Activated CD4-positive, alpha-beta T cell treated with anti-CD3 and anti-CD28 coated beads for 1 hour (primary cell): ENCODE results near the gene PPA2.
"Not testable (repeated sequence)": the region's sequence is repeated elsewhere in the genome, so short reads cannot be mapped to it uniquely, and the experiment has no call there.

Experiments used
- DNase-seq: peaks from one replicate; pipeline ENCODE4 v3.0.0-alpha.2; 2020

PPA2 gene

GRCh38 chr4:105458541-105458940 lies 15.3 kb downstream of the PPA2 start:
- not testable (repeated sequence) for DNase-seq

GRCh38 chr4:105458001-105458400 lies 15.9 kb downstream of the PPA2 start:
- DNase-seq: no peak

GRCh38 chr4:105455998-105456397 lies 17.9 kb downstream of the PPA2 start:
- DNase-seq: no peak

- no peak for DNase-seq
Measured at GRCh38 chr4:105455182-105455581, 18.7 kb downstream of the PPA2 start.

GRCh38 chr4:105453550-105454205 lies 20.2 kb downstream of the PPA2 start:
- DNase-seq: no peak

- no peak for DNase-seq
Measured at GRCh38 chr4:105451346-105451745, 22.5 kb downstream of the PPA2 start.

- no peak for DNase-seq
Measured at GRCh38 chr4:105440890-105441289, 33.0 kb downstream of the PPA2 start.

- no peak for DNase-seq
Measured at GRCh38 chr4:105437637-105438036, 36.2 kb downstream of the PPA2 start.

GRCh38 chr4:105436414-105436813 lies 37.4 kb downstream of the PPA2 start:
- DNase-seq: no peak

- no peak for DNase-seq
Measured at GRCh38 chr4:105434940-105435339, 38.9 kb downstream of the PPA2 start.

GRCh38 chr4:105433421-105433820 lies 40.4 kb downstream of the PPA2 start:
- DNase-seq: no peak

- no peak for DNase-seq
Measured at GRCh38 chr4:105432438-105432837, 41.4 kb downstream of the PPA2 start.

- DNase-seq: no peak
Measured at GRCh38 chr4:105430811-105431210, 43.1 kb downstream of the PPA2 start.

- DNase-seq: no peak
Measured at GRCh38 chr4:105426187-105426897, 47.5 kb downstream of the PPA2 start.

GRCh38 chr4:105422207-105422920 lies 51.5 kb downstream of the PPA2 start:
- DNase-seq: no peak

GRCh38 chr4:105417624-105418023 lies 56.2 kb downstream of the PPA2 start:
- DNase-seq: no peak

GRCh38 chr4:105415281-105415744 lies 58.5 kb downstream of the PPA2 start:
- no peak for DNase-seq

GRCh38 chr4:105414316-105414715 lies 59.5 kb downstream of the PPA2 start:
- DNase-seq: no peak

- not testable (repeated sequence) for DNase-seq
Measured at GRCh38 chr4:105409135-105409534, 64.7 kb downstream of the PPA2 start.

- no peak for DNase-seq
Measured at GRCh38 chr4:105400901-105401677, 72.8 kb downstream of the PPA2 start.

- DNase-seq: no peak
Measured at GRCh38 chr4:105399532-105400161, 74.2 kb downstream of the PPA2 start.

- DNase-seq: no peak
Measured at GRCh38 chr4:105392858-105393257, 81.0 kb downstream of the PPA2 start.

GRCh38 chr4:105389167-105389566 lies 84.7 kb downstream of the PPA2 start:
- DNase-seq: no peak
